Measurements from ENCODE around the gene NLRP14.

The NLRP14 gene

DNA sequence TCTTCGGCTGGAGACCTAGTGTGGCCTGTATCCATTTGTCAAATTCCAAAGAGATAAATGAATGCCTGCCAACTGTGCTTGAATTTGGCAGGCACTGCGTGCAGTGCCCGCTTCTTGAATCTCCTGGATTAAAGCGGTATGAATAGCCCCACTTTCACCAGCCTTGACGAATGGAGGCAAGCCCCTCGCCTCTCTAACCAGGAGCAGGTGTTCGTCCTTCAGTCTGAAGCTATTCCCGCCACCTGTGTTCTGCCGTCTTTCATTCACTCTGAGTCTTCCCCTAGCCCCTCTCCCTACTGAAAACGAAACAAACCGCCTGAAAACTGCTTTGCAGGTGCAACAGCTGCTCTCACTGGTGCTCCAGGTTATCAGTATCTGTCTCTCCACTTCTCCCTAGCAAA is 11.2 kb downstream of the NLRP14 start:
- H3K4me2 ChIP-seq (ENCODE audit: low read depth, low read length, poor library complexity, severe bottlenecking), result no peak overlapping the region
- no peaks in the 10 kb centered on the region for H3K4me1 ChIP-seq (ENCODE audit: insufficient read depth, low read length, poor library complexity, severe bottlenecking)
- no peaks in the 10 kb centered on the region for H4K20me1 ChIP-seq (ENCODE audit: insufficient read depth, low read length, poor library complexity, severe bottlenecking)
- H2AFZ ChIP-seq (ENCODE audit: low read length), result no peak overlapping the region
- no peaks in the 10 kb centered on the region for H3K79me2 ChIP-seq (ENCODE audit: insufficient read depth, low read length)
- H3K9ac ChIP-seq (ENCODE audit: low read depth, low read length, poor library complexity, severe bottlenecking), result no peak overlapping the region
- H3K27me3 ChIP-seq (ENCODE audit: insufficient read depth, low read length, poor library complexity, severe bottlenecking), result no peaks in the 10 kb centered on the region
- H3F3A ChIP-seq (ENCODE audit: low read depth), result no peaks in the 10 kb centered on the region
- no peak overlapping the region for H3K4me3 ChIP-seq (ENCODE audit: low read length, poor library complexity, severe bottlenecking)
- H3K9me2 ChIP-seq (replicated peaks; ENCODE audit: low read depth, low read length), result no peaks in the 10 kb centered on the region
- H3K9me3 ChIP-seq (ENCODE audit: insufficient read depth, low read depth, low read length), result no peaks in the 10 kb centered on the region
- no peak for TF ChIP-seq CTCF (conservative IDR thresholded peaks at IDR 0.05; ENCODE audit: low read length)
- no peak for TF ChIP-seq EZH2phosphoT487 (IDR thresholded peaks at IDR 0.05; ENCODE audit: borderline replicate concordance)
- no peaks in the 10 kb centered on the region for H3K36me3 ChIP-seq (ENCODE audit: insufficient read depth, low read length)

- no peaks in the 10 kb centered on the region for H3F3A ChIP-seq (ENCODE audit: low read depth)
- no peak overlapping the region for H3K9ac ChIP-seq (ENCODE audit: low read depth, low read length, poor library complexity, severe bottlenecking)
- TF ChIP-seq EZH2phosphoT487 (IDR thresholded peaks at IDR 0.05; ENCODE audit: borderline replicate concordance) (no peak), CTCF (conservative IDR thresholded peaks at IDR 0.05; ENCODE audit: low read length) (no peak)
- H3K27me3 ChIP-seq (ENCODE audit: insufficient read depth, low read length, poor library complexity, severe bottlenecking), result no peaks in the 10 kb centered on the region
- no peak overlapping the region for H2AFZ ChIP-seq (ENCODE audit: low read length)
- no peaks in the 10 kb centered on the region for H4K20me1 ChIP-seq (ENCODE audit: insufficient read depth, low read length, poor library complexity, severe bottlenecking)
- H3K9me3 ChIP-seq (ENCODE audit: insufficient read depth, low read depth, low read length), result no peaks in the 10 kb centered on the region
- no peaks in the 10 kb centered on the region for H3K79me2 ChIP-seq (ENCODE audit: insufficient read depth, low read length)
- no peaks in the 10 kb centered on the region for H3K4me1 ChIP-seq (ENCODE audit: insufficient read depth, low read length, poor library complexity, severe bottlenecking)
- no peaks in the 10 kb centered on the region for H3K9me2 ChIP-seq (replicated peaks; ENCODE audit: low read depth, low read length)
- H3K4me3 ChIP-seq (ENCODE audit: low read length, poor library complexity, severe bottlenecking), result no peak overlapping the region
- H3K4me2 ChIP-seq (ENCODE audit: low read depth, low read length, poor library complexity, severe bottlenecking), result no peak overlapping the region
- no peaks in the 10 kb centered on the region for H3K36me3 ChIP-seq (ENCODE audit: insufficient read depth, low read length)
These were observed 12.4 kb downstream of the NLRP14 start for GRCh38 chr11:7032692-7033091.

DNA sequence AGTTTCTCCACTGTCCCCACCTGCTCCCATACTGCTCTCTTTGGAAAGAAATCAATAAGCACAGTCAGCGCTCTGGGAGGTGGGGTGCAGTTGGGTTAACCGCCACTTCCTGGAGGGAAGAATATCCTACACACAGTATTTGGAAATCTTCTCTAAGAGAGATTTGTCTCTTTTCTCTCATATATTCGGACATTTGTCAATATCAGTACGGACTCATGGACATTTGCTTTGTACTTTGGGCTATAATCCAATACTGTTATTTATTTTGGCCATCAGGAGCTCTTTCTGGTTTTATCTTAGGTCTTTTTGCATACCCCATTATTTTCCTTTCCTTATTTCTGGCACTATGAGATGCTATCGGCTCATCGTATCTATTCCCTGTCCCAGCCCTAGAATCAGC is 13.7 kb downstream of the NLRP14 start:
- Histone ChIP-seq H3K36me3 (ENCODE audit: insufficient read depth, low read length) (no peaks in the 10 kb centered on the region), H3K9me2 (replicated peaks; ENCODE audit: low read depth, low read length) (no peaks in the 10 kb centered on the region), H3K9ac (ENCODE audit: low read depth, low read length, poor library complexity, severe bottlenecking) (no peak overlapping the region), H3K4me1 (ENCODE audit: insufficient read depth, low read length, poor library complexity, severe bottlenecking) (no peaks in the 10 kb centered on the region), H4K20me1 (ENCODE audit: insufficient read depth, low read length, poor library complexity, severe bottlenecking) (no peaks in the 10 kb centered on the region), H3F3A (ENCODE audit: low read depth) (no peaks in the 10 kb centered on the region), H2AFZ (ENCODE audit: low read length) (no peak overlapping the region), H3K79me2 (ENCODE audit: insufficient read depth, low read length) (no peaks in the 10 kb centered on the region), H3K27me3 (ENCODE audit: insufficient read depth, low read length, poor library complexity, severe bottlenecking) (no peaks in the 10 kb centered on the region), H3K4me2 (ENCODE audit: low read depth, low read length, poor library complexity, severe bottlenecking) (no peak overlapping the region), H3K9me3 (ENCODE audit: insufficient read depth, low read depth, low read length) (no peaks in the 10 kb centered on the region), H3K4me3 (ENCODE audit: low read length, poor library complexity, severe bottlenecking) (no peak overlapping the region)
- no peak for TF ChIP-seq EZH2phosphoT487 (IDR thresholded peaks at IDR 0.05; ENCODE audit: borderline replicate concordance)
- TF ChIP-seq CTCF (conservative IDR thresholded peaks at IDR 0.05; ENCODE audit: low read length), result no peak

Data from Loucy (cell line).